K562 (cell line): Measurements from ENCODE around the gene KDM2B. TPM values are rescaled to one million over a fixed set of nuclear protein-coding genes. Genes with fewer than 3 reads are reported as not detected.

Experiments used
- AFF1 ChIP-seq, 2 experiments: fragments of 450-650 bp; IDR thresholded peaks; 2 replicates each; pipeline ENCODE4 v1.6.1; 2018; ENCODE audit warnings: mild to moderate bottlenecking in 2 of 2, low read depth in 1 of 2; ENCODE audit not compliant: partially characterized antibody in 2 of 2
- CBX5 ChIP-seq: IDR thresholded peaks from 2 replicates; pipeline ENCODE4 v1.6.1; 2014; ENCODE audit warnings: low read depth, borderline replicate concordance
- CEBPZ ChIP-seq: fragments of 150-350 bp; IDR thresholded peaks from 2 replicates; pipeline ENCODE4 v1.6.1; 2014; ENCODE audit warnings: low read depth, mild to moderate bottlenecking, low read length, borderline replicate concordance
- ELK3 ChIP-seq: fragments of 450-650 bp; formaldehyde crosslinking; IDR thresholded peaks from 2 replicates; pipeline ENCODE4 v1.4.0; 2020; ENCODE audit warnings: mild to moderate bottlenecking
- HDAC2 ChIP-seq: fragments of 450-650 bp; IDR thresholded peaks from 2 replicates; pipeline ENCODE4 v1.6.1; 2016; ENCODE audit warnings: mild to moderate bottlenecking
- HNRNPH1 ChIP-seq: fragments of 200-400 bp; formaldehyde crosslinking; optimal IDR thresholded peaks from 2 replicates; pipeline ENCODE3; 2017; ENCODE audit warnings: low read depth, mild to moderate bottlenecking, low read length, moderate library complexity
- KDM1A ChIP-seq, 2 experiments: fragments of 450-650 bp; IDR thresholded peaks; 2 replicates each; pipeline ENCODE4 v1.6.1; 2016; ENCODE audit warnings: mild to moderate bottlenecking in 2 of 2
- MBD1 ChIP-seq: fragments of 250-450 bp; sonication (Bioruptor Pico); IDR thresholded peaks from 2 replicates; pipeline ENCODE4 v1.8.0; 2022; ENCODE audit warnings: inconsistent platforms
- NCOA4 ChIP-seq: fragments of 450-650 bp; IDR thresholded peaks from 2 replicates; pipeline ENCODE4 v1.6.1; 2018; ENCODE audit warnings: mild to moderate bottlenecking; ENCODE audit not compliant: partially characterized antibody
- SETDB1 ChIP-seq: IDR thresholded peaks from one replicate; pipeline ENCODE4 v1.6.1; 2012; ENCODE audit warnings: low read length, control low read depth, inconsistent platforms
- SMAD2 ChIP-seq: fragments of 150-350 bp; IDR thresholded peaks from 2 replicates; pipeline ENCODE4 v1.6.1; 2014; ENCODE audit warnings: low read depth, mild to moderate bottlenecking, low read length
- TEAD4 ChIP-seq, 2 experiments: sonication (generic) in 1 of 2; formaldehyde crosslinking in 1 of 2; IDR thresholded peaks; 2 replicates each; pipeline versions ENCODE4 v1.6.1 to v1.8.0; 2012 to 2022; ENCODE audit warnings: borderline replicate concordance in 1 of 2, inconsistent platforms in 1 of 2, low read length in 1 of 2, mild to moderate bottlenecking in 1 of 2, missing genetic modification reagents in 1 of 2
- TFAM ChIP-seq: fragments of 250-450 bp; sonication (Bioruptor Pico); conservative IDR thresholded peaks from 2 replicates; pipeline ENCODE4 v1.5.0; 2021; ENCODE audit warnings: mild to moderate bottlenecking, moderate library complexity
- THRB ChIP-seq: fragments of 450-650 bp; formaldehyde crosslinking; conservative IDR thresholded peaks from 2 replicates; pipeline ENCODE4 v1.4.0; 2022; ENCODE audit warnings: mild to moderate bottlenecking, missing genetic modification characterization
- ZC3H8 ChIP-seq: fragments of 450-650 bp; IDR thresholded peaks from 2 replicates; pipeline ENCODE4 v1.6.1; 2017
- ZNF561 ChIP-seq: fragments of 450-650 bp; formaldehyde crosslinking; conservative IDR thresholded peaks from 2 replicates; pipeline ENCODE4 v1.4.0; 2020; ENCODE audit warnings: mild to moderate bottlenecking, moderate library complexity
- ZNF668 ChIP-seq: fragments of 250-450 bp; sonication (Bioruptor Pico); IDR thresholded peaks from 2 replicates; pipeline ENCODE4 v1.8.0; 2022; ENCODE audit warnings: mild to moderate bottlenecking, inconsistent platforms
- polyA plus RNA-seq, 8 experiments: library from polyadenylated mRNA; depleted of rRNA in 4 of 8; stranded (reverse) in 5 of 8; unstranded in 3 of 8; fragments of >200 nt; fragmentation: Nextera tagmentation in 2 of 8; fragmentation: Illumina TruSeq in 1 of 8; extraction: Ambion mirVana in 2 of 8; extraction: Trizol in 1 of 8; gene quantifications; 2 replicates each; pipeline versions ENCODE4 v1.2.1 to v1.2.3, GENCODE V29; 2011 to 2014; ENCODE audit warnings: inconsistent platforms in 1 of 8, missing spikeins in 1 of 8
- total RNA-seq, 7 experiments: library from RNA; depleted of rRNA in 6 of 7; stranded (reverse); fragments of >200 nt in 6 of 7; fragmentation: Illumina TruSeq in 2 of 7; extraction: Trizol in 2 of 7; gene quantifications; 2 replicates each; pipeline versions ENCODE4 v1.2.1 to v1.2.3, GENCODE V29; 2011 to 2021; ENCODE audit warnings: low replicate concordance in 1 of 7

Gene KDM2B
- total and polyA plus RNA-seq, 9 of the 15 experiments (the other 6 are each of a cell fraction or from before 2014, with no cell fraction given): 7.4 to 50.5 (median 22.5) TPM

- no peak for TF ChIP-seq ZNF668 (CRISPR knock-in tag)
- no peak for TF ChIP-seq THRB (CRISPR knock-in tag)
- TF ChIP-seq TFAM (CRISPR knock-in tag): no peak
- no peak for TF ChIP-seq CEBPZ
- TF ChIP-seq MBD1 (CRISPR knock-in tag): no peak
- no peak for TF ChIP-seq SETDB1
- TF ChIP-seq AFF1 (IDR thresholded peaks at IDR 0.05; ENCODE audit: low read depth in 1 of 2, partially characterized antibody in 2 of 2): no peak
- TF ChIP-seq HNRNPH1: no peak
- TF ChIP-seq ZC3H8: no peak
- TF ChIP-seq CBX5: no peak
- no peak for TF ChIP-seq ZNF561
- no peak for TF ChIP-seq SMAD2
- no peak for TF ChIP-seq TEAD4 (IDR thresholded peaks at IDR 0.05; ENCODE audit: low read length)
- TF ChIP-seq TEAD4 (CRISPR knock-in tag; IDR thresholded peaks at IDR 0.05; ENCODE audit: borderline replicate concordance): no peak
- TF ChIP-seq NCOA4: no peak
- no peak for TF ChIP-seq ELK3 (CRISPR knock-in tag)
- TF ChIP-seq KDM1A (IDR thresholded peaks at IDR 0.05): peak; percentile 64 to 77; a peak in 3 of 4 replicates
- TF ChIP-seq HDAC2: peak; percentile 81
These were observed 49.5 kb downstream of the KDM2B start (continued) for GRCh38 chr12:121531356-121531750.
